Transverse colon (tissue), 4 donors: ENCODE data around the gene MYB. TPM values are rescaled to one million over a fixed set of nuclear protein-coding genes. Genes with fewer than 3 reads are reported as not detected.

ENCODE experiments used
- DNase-seq: peaks from one replicate; pipeline ENCODE4 v3.0.0-alpha.2; 2019
- H3K27ac ChIP-seq, 4 donors: fragments of 200-600 bp; sonication (generic); 2 replicates each; pipeline ENCODE4 v1.5.1; 2016 to 2018; ENCODE audit warnings: inconsistent platforms in 4 of 4
- H3K27me3 ChIP-seq: fragments of 200-600 bp; sonication (generic); 2 replicates; pipeline ENCODE4 v1.5.1; 2017; ENCODE audit warnings: inconsistent platforms
- H3K36me3 ChIP-seq, 4 donors: fragments of 200-600 bp; sonication (generic); 2 replicates each; pipeline ENCODE4 v1.5.1; 2017 to 2019; ENCODE audit warnings: inconsistent platforms in 4 of 4
- H3K4me1 ChIP-seq, 4 donors: fragments of 200-600 bp; sonication (generic); 2 replicates each; pipeline ENCODE4 v1.5.1; 2017 to 2020; ENCODE audit warnings: inconsistent platforms in 4 of 4
- H3K4me3 ChIP-seq, 4 donors: fragments of 200-600 bp; sonication (generic); 1 replicate in 1 of 4; 2 replicates in 3 of 4; pipeline versions ENCODE4 v1.5.1 to v1.6.1; 2017 to 2019; ENCODE audit warnings: inconsistent platforms in 4 of 4
- H3K9me3 ChIP-seq, 2 donors: fragments of 200-600 bp; sonication (generic); 2 replicates each; pipeline ENCODE4 v1.5.1; 2017 to 2019; ENCODE audit warnings: inconsistent platforms in 2 of 2
- CTCF ChIP-seq, 5 experiments: fragments of 200-600 bp in 3 of 5; fragments of 450-650 bp in 2 of 5; sonication (generic) in 3 of 5; IDR thresholded peaks; 1 replicate in 2 of 5; 2 replicates in 3 of 5; pipeline ENCODE4 v1.5.1; 2016 to 2017; ENCODE audit warnings: antibody characterized with exemption in 5 of 5, inconsistent platforms in 3 of 5, mild to moderate bottlenecking in 2 of 5, moderate library complexity in 1 of 5
- EP300 ChIP-seq: sonication (generic); formaldehyde crosslinking; IDR thresholded peaks from one replicate; pipeline ENCODE4 v1.6.1; 2017; ENCODE audit warnings: antibody characterized with exemption, low read depth
- POLR2A ChIP-seq: fragments of 450-650 bp; IDR thresholded peaks from one replicate; pipeline ENCODE4 v1.6.1; 2016; ENCODE audit warnings: antibody characterized with exemption, mild to moderate bottlenecking, moderate library complexity
- POLR2AphosphoS5 ChIP-seq, 3 donors: sonication (generic); formaldehyde crosslinking; IDR thresholded peaks; one replicate each; pipeline ENCODE4 v1.6.1; 2016; ENCODE audit warnings: antibody characterized with exemption in 3 of 3
- WGBS, 2 donors: methylation state at CpG; one replicate each; pipeline ENCODE4 v1.1.5; 2018; ENCODE audit warnings: low coverage in 1 of 2; 5-methylcytosine and 5-hydroxymethylcytosine counted together
- in situ Hi-C, 4 donors: fragments of 200-750 bp; cut with MboI; loops; one replicate each; pipeline versions ENCODE4 v1.15.0 to v1.15.1; 2017; ENCODE audit warnings: low sequenced_read_pairs in 3 of 4, low pct_ligation_motif_present in 1 of 4, low pct_unique_long_range_greater_than_20kb in 1 of 4
- intact Hi-C: fragments of 100-400 bp; cut with DNase I; formaldehyde crosslinking; loops from one replicate; pipeline ENCODE4 v1.15.1; 2023; ENCODE audit warnings: low total_unique reads
- total RNA-seq, 4 donors: library from RNA; depleted of rRNA; stranded (reverse); fragments of >200 nt; gene quantifications; one replicate each; pipeline ENCODE4 v1.1.0, GENCODE V29; 2016

Gene MYB
- total RNA-seq, 4 donors from 2014 or later: 20.9 to 64.1 (median 46.6) TPM

GRCh38 chr6:135170238-135170637, 10.9 kb upstream of the MYB start:
- intact Hi-C loops: no loop called here
- no peaks in the 10 kb centered on the region for H3K36me3 ChIP-seq
- no peak overlapping the region for H3K4me3 ChIP-seq
- no peaks in the 10 kb centered on the region for H3K27me3 ChIP-seq
- no peak for DNase-seq
- no peaks in the 10 kb centered on the region for H3K4me1 ChIP-seq
- TF ChIP-seq EP300 (no peak), POLR2A (no peak), POLR2AphosphoS5 (IDR thresholded peaks at IDR 0.05) (no peak), CTCF (IDR thresholded peaks at IDR 0.05) (no peak)
- WGBS, 2 donors: 66 to 83% methylated on average over 2 of the region's 2 CpGs
- in situ Hi-C loops: no loop called here
- no peak overlapping the region for H3K27ac ChIP-seq
- H3K9me3 ChIP-seq: no peaks in the 10 kb centered on the region

GRCh38 chr6:135170849-135171248, 10.3 kb upstream of the MYB start:
- no peak for DNase-seq
- Histone ChIP-seq H3K9me3 (no peaks in the 10 kb centered on the region), H3K27ac (no peak overlapping the region), H3K4me3 (no peak overlapping the region), H3K36me3 (no peaks in the 10 kb centered on the region), H3K4me1 (no peaks in the 10 kb centered on the region), H3K27me3 (no peaks in the 10 kb centered on the region)
- in situ Hi-C loops: no loop called here
- intact Hi-C loops: no loop called here
- TF ChIP-seq POLR2A: no peak
- TF ChIP-seq POLR2AphosphoS5 (IDR thresholded peaks at IDR 0.05): no peak
- no peak for TF ChIP-seq EP300
- no peak for TF ChIP-seq CTCF (IDR thresholded peaks at IDR 0.05)
- WGBS, 2 donors: 58 to 100% methylated on average over 2 to 3 of the region's 3 CpGs

GRCh38 chr6:135173242-135173988, 7.7 kb upstream of the MYB start:
- Histone ChIP-seq H3K4me3 (no peak overlapping the region), H3K27ac (no peak overlapping the region), H3K27me3 (no peaks in the 10 kb centered on the region), H3K4me1 (no peaks in the 10 kb centered on the region), H3K9me3 (no peaks in the 10 kb centered on the region), H3K36me3 (no peaks in the 10 kb centered on the region)
- in situ Hi-C loops: no loop called here
- 95 to 100% methylated on average over 3 of the region's 3 CpGs for WGBS, 2 donors
- TF ChIP-seq POLR2AphosphoS5 (IDR thresholded peaks at IDR 0.05) (no peak), POLR2A (no peak), CTCF (IDR thresholded peaks at IDR 0.05) (no peak), EP300 (no peak)
- intact Hi-C loops: no loop called here
- DNase-seq: no peak

DNA sequence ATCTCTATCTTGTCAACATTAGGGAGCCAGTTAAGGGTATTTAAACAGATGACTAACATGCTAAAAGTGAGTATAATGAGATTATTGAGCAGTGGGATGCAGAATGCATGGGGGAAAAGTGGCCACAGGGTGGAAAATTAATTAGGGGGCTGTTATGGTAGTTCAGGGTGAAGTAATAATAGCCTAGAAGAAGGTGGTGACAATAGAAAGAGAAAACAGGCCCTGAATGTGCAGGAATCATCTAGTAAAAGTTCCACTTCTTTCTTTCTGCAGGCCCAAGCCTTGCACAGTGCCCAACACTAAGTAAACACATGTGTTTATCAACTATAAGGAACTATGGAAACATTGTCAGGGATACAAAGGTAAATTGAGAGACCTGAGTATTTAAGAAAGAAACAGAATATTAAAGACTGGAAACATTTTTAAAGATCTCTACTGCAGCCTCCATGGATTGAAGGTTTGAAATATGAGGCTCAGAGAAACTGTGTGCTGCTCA, 7.1 kb upstream of the MYB start:
- H3K36me3 ChIP-seq: no peaks in the 10 kb centered on the region
- TF ChIP-seq POLR2AphosphoS5 (IDR thresholded peaks at IDR 0.05): no peak
- no peak for TF ChIP-seq POLR2A
- no peaks in the 10 kb centered on the region for H3K9me3 ChIP-seq
- in situ Hi-C loops: no loop called here
- DNase-seq: no peak
- intact Hi-C loops: no loop called here
- no peak overlapping the region for H3K27ac ChIP-seq
- no peaks in the 10 kb centered on the region for H3K4me1 ChIP-seq
- no peaks in the 10 kb centered on the region for H3K27me3 ChIP-seq
- H3K4me3 ChIP-seq: no peak overlapping the region

DNA sequence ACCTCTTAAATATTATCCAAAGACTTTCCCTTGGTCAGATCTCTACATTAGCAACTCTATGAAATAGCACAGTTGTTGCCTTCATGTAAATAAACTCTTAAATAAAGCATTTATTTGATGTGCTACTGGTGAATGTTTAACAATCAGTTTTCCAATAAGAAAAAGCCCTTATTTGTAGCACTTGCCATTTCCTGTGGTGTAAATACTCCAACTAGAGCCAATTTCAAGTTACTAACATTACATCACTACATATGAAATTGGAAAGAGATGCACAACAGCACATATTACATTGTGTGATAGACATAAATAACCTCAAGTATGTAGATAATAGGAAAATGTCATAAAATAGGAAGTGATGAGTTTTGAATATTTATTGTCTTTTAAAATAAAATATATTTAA, 5.0 kb upstream of the MYB start:
- H3K27me3 ChIP-seq: no peaks in the 10 kb centered on the region
- no peak overlapping the region for H3K4me3 ChIP-seq
- H3K4me1 ChIP-seq: peaks cover 0 to 5% (median 3%) of the 10 kb centered on the region in 4 donors
- no peak overlapping the region for H3K27ac ChIP-seq
- TF ChIP-seq CTCF (IDR thresholded peaks at IDR 0.05): no peak
- no peak for TF ChIP-seq POLR2A
- no peak for TF ChIP-seq EP300
- no peak for TF ChIP-seq POLR2AphosphoS5 (IDR thresholded peaks at IDR 0.05)
- intact Hi-C loops (no loop called here), in situ Hi-C loops (no loop called here)
- no peaks in the 10 kb centered on the region for H3K9me3 ChIP-seq
- DNase-seq: no peak
- H3K36me3 ChIP-seq: no peaks in the 10 kb centered on the region
